Neural progenitor cell (in vitro differentiated cells): ENCODE data around the gene DDN.

Experiments
- CTCF ChIP-seq: fragments of 200-600 bp; sonication (generic); IDR thresholded peaks from 2 replicates; pipeline ENCODE4 v1.5.1; 2017; ENCODE audit warnings: antibody characterized with exemption, mild to moderate bottlenecking
- EZH2phosphoT487 ChIP-seq: fragments of 200-600 bp; sonication (generic); IDR thresholded peaks from 2 replicates; pipeline ENCODE4 v1.6.1; 2017; ENCODE audit warnings: antibody characterized with exemption

GRCh38 chr12:48996794-48997718 lies 2.1 kb downstream of the DDN start:
- TF ChIP-seq CTCF (peak; percentile 77), EZH2phosphoT487 (peak; percentile 94)
